Measurements from ENCODE around the gene ADAM10.
A peak's percentile ranks its signal among the peaks of the same experiment; 100 is the strongest.

The ADAM10 gene

DNA sequence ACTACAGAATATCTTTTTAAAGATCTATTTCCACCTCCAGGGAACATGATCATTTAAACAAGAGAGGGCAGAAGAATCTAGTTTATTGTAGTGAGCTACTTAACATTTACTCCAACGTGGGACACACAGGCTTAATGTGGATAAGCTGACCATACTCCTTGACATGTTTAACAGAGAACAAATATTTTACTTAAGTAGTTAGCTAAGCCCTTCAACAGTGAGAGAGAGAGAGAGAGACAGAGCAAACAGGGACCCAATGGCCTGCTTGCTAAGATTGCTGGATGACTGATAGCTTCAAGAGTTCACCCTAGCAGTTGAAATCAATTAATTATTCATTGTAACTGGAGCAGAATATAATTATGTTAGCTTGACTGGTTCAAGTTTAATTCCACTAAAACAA, 158.6 kb downstream of the ADAM10 start:
- Histone ChIP-seq H3K4me1 (ENCODE audit: control insufficient read depth, insufficient read depth, low read length) (peaks cover 2% of the 10 kb centered on the region; the same call in 1 of the 2 replicates), H3K4me3 (ENCODE audit: low read depth, low read length) (no peak overlapping the region), H3K9me3 (ENCODE audit: control insufficient read depth, insufficient read depth, low read depth, low read length) (no peaks in the 10 kb centered on the region), H3K36me3 (ENCODE audit: control insufficient read depth, insufficient read depth, low read length) (0 out of 2 replicates have a peak, but pooled peaks cover 3% of the 10 kb centered on the region), H3K27me3 (ENCODE audit: control insufficient read depth, insufficient read depth, low read length) (no peaks in the 10 kb centered on the region), H3K27ac (ENCODE audit: low read depth, low read length) (no peak overlapping the region), H3K9ac (ENCODE audit: low read length) (no peak overlapping the region)

DNA sequence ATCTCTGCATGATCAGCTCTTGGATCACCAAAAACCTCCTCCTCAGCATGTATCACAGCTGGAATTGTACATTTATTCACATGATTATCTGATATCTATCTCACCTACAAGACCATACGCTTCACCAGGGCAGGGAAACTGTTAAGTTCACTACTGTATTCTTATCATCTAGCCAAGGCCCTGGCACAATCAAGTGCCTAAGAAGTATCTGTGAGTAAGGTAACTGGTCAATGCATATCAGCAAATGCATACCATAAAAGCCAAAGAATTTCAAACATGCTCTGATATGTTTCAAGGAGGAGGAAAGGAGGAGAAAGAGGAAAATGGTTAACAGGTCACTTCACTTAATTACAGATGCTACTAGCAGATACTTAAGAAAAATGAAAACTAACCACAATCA, 159.3 kb downstream of the ADAM10 start:
- no peaks in the 10 kb centered on the region for H3K9me3 ChIP-seq (ENCODE audit: control insufficient read depth, insufficient read depth, low read depth, low read length)
- no peak overlapping the region for H3K4me3 ChIP-seq (ENCODE audit: low read depth, low read length)
- no peaks in the 10 kb centered on the region for H3K27me3 ChIP-seq (ENCODE audit: control insufficient read depth, insufficient read depth, low read length)
- H3K4me1 ChIP-seq (ENCODE audit: control insufficient read depth, insufficient read depth, low read length): peaks cover 2% of the 10 kb centered on the region; the same call in 1 of the 2 replicates
- peak overlapping the region; percentile 53 for H3K9ac ChIP-seq (ENCODE audit: low read length)
- H3K36me3 ChIP-seq (ENCODE audit: control insufficient read depth, insufficient read depth, low read length): 0 out of 2 replicates have a peak, but pooled peaks cover 3% of the 10 kb centered on the region
- H3K27ac ChIP-seq (ENCODE audit: low read depth, low read length): no peak overlapping the region

DNA sequence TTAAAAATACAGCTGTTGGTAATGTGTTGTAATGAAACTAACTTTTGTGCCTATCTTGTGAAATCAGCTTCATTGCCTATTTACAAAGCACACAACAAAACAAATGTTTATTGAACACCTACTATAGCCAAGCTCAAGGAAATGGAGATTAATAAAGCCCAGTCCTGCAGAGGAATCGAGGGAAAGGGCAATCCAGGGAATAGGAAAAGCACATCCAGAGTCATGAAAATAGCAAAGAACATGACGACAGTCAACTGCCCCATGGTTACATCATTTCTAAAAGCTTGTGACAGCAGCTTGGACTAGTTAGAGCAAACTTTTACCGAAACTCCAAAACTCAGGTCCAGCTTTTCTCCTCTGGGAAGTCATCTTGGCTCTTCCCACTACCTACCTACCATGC, 160.5 kb downstream of the ADAM10 start:
- peaks cover 2% of the 10 kb centered on the region; the same call in 1 of the 2 replicates for H3K4me1 ChIP-seq (ENCODE audit: control insufficient read depth, insufficient read depth, low read length)
- H3K27ac ChIP-seq (ENCODE audit: low read depth, low read length): no peak overlapping the region
- H3K27me3 ChIP-seq (ENCODE audit: control insufficient read depth, insufficient read depth, low read length): no peaks in the 10 kb centered on the region
- no peak overlapping the region for H3K4me3 ChIP-seq (ENCODE audit: low read depth, low read length)
- no peaks in the 10 kb centered on the region for H3K9me3 ChIP-seq (ENCODE audit: control insufficient read depth, insufficient read depth, low read depth, low read length)
- no peak overlapping the region for H3K9ac ChIP-seq (ENCODE audit: low read length)
- no peaks in the 10 kb centered on the region for H3K36me3 ChIP-seq (ENCODE audit: control insufficient read depth, insufficient read depth, low read length)

GRCh38 chr15:58588096-58588495, 161.4 kb downstream of the ADAM10 start:
- H3K9me3 ChIP-seq (ENCODE audit: control insufficient read depth, insufficient read depth, low read depth, low read length): peaks cover 4% of the 10 kb centered on the region; the same call in 1 of the 2 replicates
- no peak overlapping the region for H3K4me3 ChIP-seq (ENCODE audit: low read depth, low read length)
- no peak overlapping the region for H3K9ac ChIP-seq (ENCODE audit: low read length)
- no peaks in the 10 kb centered on the region for H3K27me3 ChIP-seq (ENCODE audit: control insufficient read depth, insufficient read depth, low read length)
- no peak overlapping the region for H3K27ac ChIP-seq (ENCODE audit: low read depth, low read length)
- H3K4me1 ChIP-seq (ENCODE audit: control insufficient read depth, insufficient read depth, low read length): peaks cover 2% of the 10 kb centered on the region; the same call in 1 of the 2 replicates
- no peaks in the 10 kb centered on the region for H3K36me3 ChIP-seq (ENCODE audit: control insufficient read depth, insufficient read depth, low read length)

DNA sequence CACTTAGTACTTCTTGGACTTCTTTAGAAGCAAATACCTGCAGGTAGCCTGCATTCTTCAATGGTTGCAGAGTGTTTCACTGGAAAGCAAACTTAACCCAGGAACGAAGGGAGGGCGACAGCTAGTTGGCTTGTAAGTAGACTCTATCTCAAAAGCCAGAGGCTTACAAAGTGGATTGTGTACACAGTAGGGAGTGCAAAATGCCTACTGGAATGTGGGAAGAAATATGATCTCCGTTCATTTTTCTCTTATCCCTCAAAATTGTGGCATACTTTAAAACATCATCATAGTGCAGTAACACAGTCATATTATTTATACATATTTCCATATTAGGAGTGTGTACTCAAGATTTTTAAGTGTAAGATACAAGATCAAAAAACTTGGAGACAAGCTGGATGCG, 162.0 kb downstream of the ADAM10 start:
- no peak overlapping the region for H3K9ac ChIP-seq (ENCODE audit: low read length)

GRCh38 chr15:58585693-58586443, 163.6 kb downstream of the ADAM10 start:
- Histone ChIP-seq H3K27ac (ENCODE audit: low read depth, low read length) (no peak overlapping the region), H3K9me3 (ENCODE audit: control insufficient read depth, insufficient read depth, low read depth, low read length) (peaks cover 4% of the 10 kb centered on the region; the same call in 1 of the 2 replicates), H3K36me3 (ENCODE audit: control insufficient read depth, insufficient read depth, low read length) (no peaks in the 10 kb centered on the region), H3K4me1 (ENCODE audit: control insufficient read depth, insufficient read depth, low read length) (peaks cover 2% of the 10 kb centered on the region; the same call in 1 of the 2 replicates), H3K9ac (ENCODE audit: low read length) (no peak overlapping the region), H3K27me3 (ENCODE audit: control insufficient read depth, insufficient read depth, low read length) (no peaks in the 10 kb centered on the region), H3K4me3 (ENCODE audit: low read depth, low read length) (no peak overlapping the region)

More for the DNA sequence above, 162.0 kb downstream of the ADAM10 start:
- H3K27me3 ChIP-seq (ENCODE audit: control insufficient read depth, insufficient read depth, low read length): no peaks in the 10 kb centered on the region
- H3K36me3 ChIP-seq (ENCODE audit: control insufficient read depth, insufficient read depth, low read length): no peaks in the 10 kb centered on the region
- H3K4me3 ChIP-seq (ENCODE audit: low read depth, low read length): no peak overlapping the region
- no peak overlapping the region for H3K27ac ChIP-seq (ENCODE audit: low read depth, low read length)
- H3K4me1 ChIP-seq (ENCODE audit: control insufficient read depth, insufficient read depth, low read length): peaks cover 2% of the 10 kb centered on the region; the same call in 1 of the 2 replicates
- H3K9me3 ChIP-seq (ENCODE audit: control insufficient read depth, insufficient read depth, low read depth, low read length): peaks cover 4% of the 10 kb centered on the region; the same call in 1 of the 2 replicates

- no peaks in the 10 kb centered on the region for H3K27me3 ChIP-seq (ENCODE audit: control insufficient read depth, insufficient read depth, low read length)
- H3K9ac ChIP-seq (ENCODE audit: low read length): no peak overlapping the region
- H3K27ac ChIP-seq (ENCODE audit: low read depth, low read length): no peak overlapping the region
- H3K4me3 ChIP-seq (ENCODE audit: low read depth, low read length): no peak overlapping the region
- H3K36me3 ChIP-seq (ENCODE audit: control insufficient read depth, insufficient read depth, low read length): no peaks in the 10 kb centered on the region
- peaks cover 4% of the 10 kb centered on the region; the same call in 1 of the 2 replicates for H3K9me3 ChIP-seq (ENCODE audit: control insufficient read depth, insufficient read depth, low read depth, low read length)
- H3K4me1 ChIP-seq (ENCODE audit: control insufficient read depth, insufficient read depth, low read length): no peaks in the 10 kb centered on the region
Measured at GRCh38 chr15:58584789-58585461, 164.6 kb downstream of the ADAM10 start.

DNA sequence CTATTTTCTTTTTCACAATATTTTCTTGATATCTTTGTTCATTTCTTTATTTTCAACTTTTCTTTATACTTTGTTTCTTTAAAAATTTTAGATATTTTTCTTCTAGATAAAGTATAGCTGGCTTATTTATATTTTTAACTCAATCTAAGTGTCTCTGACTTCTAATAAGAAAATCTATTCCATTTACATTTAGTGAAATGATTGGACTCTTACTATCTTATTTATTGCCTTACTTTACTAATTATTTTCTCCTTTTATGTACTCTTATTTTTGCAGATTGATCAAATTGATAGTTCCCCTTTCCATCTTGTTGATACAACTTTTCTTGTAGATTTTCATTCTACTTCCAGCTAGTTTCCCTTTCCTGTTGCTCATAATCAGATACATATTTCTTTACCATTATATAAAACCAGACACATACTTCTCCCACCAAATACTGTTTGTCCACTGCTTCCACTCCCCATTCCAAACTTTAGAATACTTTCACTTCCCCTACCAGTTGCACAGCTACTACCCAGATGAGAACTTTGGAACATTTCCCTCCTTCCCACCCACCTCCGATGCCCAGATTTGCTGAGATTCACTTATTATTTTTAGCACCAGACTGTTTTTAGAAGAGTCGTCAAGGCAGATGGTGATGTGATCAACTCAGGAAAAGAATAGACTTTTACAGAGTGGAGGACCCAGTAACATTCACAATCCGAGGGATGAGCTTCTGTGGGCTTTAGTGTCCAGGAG, 166.2 kb downstream of the ADAM10 start:
- no peaks in the 10 kb centered on the region for H3K36me3 ChIP-seq (ENCODE audit: control insufficient read depth, insufficient read depth, low read length)
- no peak overlapping the region for H3K9ac ChIP-seq (ENCODE audit: low read length)
- H3K27ac ChIP-seq (ENCODE audit: low read depth, low read length): no peak overlapping the region

DNA sequence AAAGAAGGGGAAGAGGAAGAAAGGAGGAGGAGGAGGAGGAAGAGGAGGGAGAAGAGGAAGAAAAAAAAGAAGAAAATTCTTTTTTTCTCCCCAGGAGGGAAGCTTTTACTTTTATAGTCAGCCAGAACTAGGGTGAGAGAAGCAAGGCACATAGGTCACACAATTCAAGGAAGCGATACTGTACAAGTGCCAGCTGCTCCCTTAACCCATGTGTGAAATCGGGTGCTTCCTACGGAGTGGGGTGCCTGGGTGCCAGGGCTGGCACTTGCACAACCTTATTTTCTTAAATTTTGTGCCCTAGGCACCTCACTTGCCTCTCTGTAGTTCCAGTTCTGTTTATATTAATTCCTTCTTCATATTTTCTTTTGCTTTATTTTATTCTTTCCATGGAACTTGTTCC, 167.3 kb downstream of the ADAM10 start:
- Histone ChIP-seq H3K4me3 (ENCODE audit: low read depth, low read length) (no peak overlapping the region), H3K27ac (ENCODE audit: low read depth, low read length) (no peak overlapping the region), H3K9ac (ENCODE audit: low read length) (no peak overlapping the region), H3K4me1 (ENCODE audit: control insufficient read depth, insufficient read depth, low read length) (no peaks in the 10 kb centered on the region), H3K36me3 (ENCODE audit: control insufficient read depth, insufficient read depth, low read length) (no peaks in the 10 kb centered on the region), H3K27me3 (ENCODE audit: control insufficient read depth, insufficient read depth, low read length) (no peaks in the 10 kb centered on the region), H3K9me3 (ENCODE audit: control insufficient read depth, insufficient read depth, low read depth, low read length) (peaks cover 4% of the 10 kb centered on the region; the same call in 1 of the 2 replicates)

More for the DNA sequence above, 166.2 kb downstream of the ADAM10 start:
- Histone ChIP-seq H3K4me1 (ENCODE audit: control insufficient read depth, insufficient read depth, low read length) (no peaks in the 10 kb centered on the region), H3K9me3 (ENCODE audit: control insufficient read depth, insufficient read depth, low read depth, low read length) (peaks cover 4% of the 10 kb centered on the region; the same call in 1 of the 2 replicates), H3K27me3 (ENCODE audit: control insufficient read depth, insufficient read depth, low read length) (no peaks in the 10 kb centered on the region), H3K4me3 (ENCODE audit: low read depth, low read length) (no peak overlapping the region)

DNA sequence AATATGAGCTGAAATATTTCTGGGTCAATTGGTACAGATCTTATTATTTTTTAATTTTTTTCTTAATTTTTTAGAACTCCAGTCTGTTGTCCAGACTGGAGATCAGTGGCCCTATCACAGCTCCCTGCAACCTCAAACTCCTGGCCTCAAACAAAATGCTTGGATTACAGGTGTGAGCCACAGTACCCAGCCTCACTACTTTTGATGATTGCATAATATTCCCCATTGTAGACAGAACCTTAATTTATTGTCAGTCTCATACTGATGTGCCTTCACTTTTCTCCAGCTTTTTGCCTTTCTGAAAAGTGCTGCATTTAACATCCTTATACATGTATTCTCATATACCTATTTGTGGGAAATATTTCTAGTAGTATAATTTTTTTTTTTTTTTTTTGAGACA, 172.8 kb downstream of the ADAM10 start:
- Histone ChIP-seq H3K27me3 (ENCODE audit: control insufficient read depth, insufficient read depth, low read length) (no peaks in the 10 kb centered on the region), H3K9ac (ENCODE audit: low read length) (no peak overlapping the region), H3K4me3 (ENCODE audit: low read depth, low read length) (no peak overlapping the region), H3K36me3 (ENCODE audit: control insufficient read depth, insufficient read depth, low read length) (no peaks in the 10 kb centered on the region), H3K4me1 (ENCODE audit: control insufficient read depth, insufficient read depth, low read length) (no peaks in the 10 kb centered on the region), H3K27ac (ENCODE audit: low read depth, low read length) (no peak overlapping the region), H3K9me3 (ENCODE audit: control insufficient read depth, insufficient read depth, low read depth, low read length) (no peaks in the 10 kb centered on the region)
